Spleen (tissue), 7 donors: ENCODE results near the gene SUN5.

Experiments used
- CTCF ChIP-seq, 11 experiments: fragments of 200-600 bp in 7 of 11; fragments of 450-650 bp in 4 of 11; sonication (generic) in 4 of 11; IDR thresholded peaks in 8 of 11; conservative IDR thresholded peaks in 3 of 11; 1 replicate in 7 of 11; 2 replicates in 4 of 11; pipeline versions ENCODE4 v1.4.0 to v1.8.0; 2016 to 2021; ENCODE audit warnings: antibody characterized with exemption in 11 of 11, inconsistent platforms in 4 of 11, mild to moderate bottlenecking in 1 of 11
- POLR2A ChIP-seq, 3 donors: fragments of 450-650 bp; IDR thresholded peaks; one replicate each; pipeline ENCODE4 v1.5.1; 2017; ENCODE audit warnings: antibody characterized with exemption in 3 of 3, mild to moderate bottlenecking in 1 of 3
- POLR2AphosphoS5 ChIP-seq, 3 donors: sonication (generic); formaldehyde crosslinking; IDR thresholded peaks; one replicate each; pipeline ENCODE4 v1.5.1; 2017; ENCODE audit warnings: antibody characterized with exemption in 3 of 3
- donor health status: DM: no; HTN: no; CAD: no; lungs with moderate emphysema.
- donor health status: DM: no; HTN: no; CAD: no.
- donor health status: DM: no; HTN: no; CAD: no.

- TF ChIP-seq CTCF (IDR thresholded peaks at IDR 0.05 in 8 of 11, conservative IDR thresholded peaks at IDR 0.05 in 3 of 11): no peak
- no peak for TF ChIP-seq POLR2A (IDR thresholded peaks at IDR 0.05)
- TF ChIP-seq POLR2AphosphoS5 (IDR thresholded peaks at IDR 0.05): no peak
Measured at GRCh38 chr20:33037456-33037855, 33.2 kb upstream of the SUN5 start.
